Peyer's patch (tissue), 4 donors: ENCODE results near the gene KATNAL1.

Experiments used
- CTCF ChIP-seq, 6 experiments: fragments of 450-650 bp in 4 of 6; fragments of 200-600 bp in 2 of 6; sonication (generic) in 1 of 6; IDR thresholded peaks; one replicate each; pipeline ENCODE4 v1.5.1; 2017 to 2019; ENCODE audit warnings: antibody characterized with exemption in 6 of 6, mild to moderate bottlenecking in 3 of 6, moderate library complexity in 1 of 6
- POLR2A ChIP-seq, 2 donors: fragments of 450-650 bp; IDR thresholded peaks; one replicate each; pipeline ENCODE4 v1.5.1; 2017; ENCODE audit warnings: antibody characterized with exemption in 2 of 2, mild to moderate bottlenecking in 2 of 2, moderate library complexity in 2 of 2

GRCh38 chr13:30294004-30294403 lies 13.3 kb downstream of the KATNAL1 start:
- TF ChIP-seq CTCF (IDR thresholded peaks at IDR 0.05) (no peak), POLR2A (IDR thresholded peaks at IDR 0.05) (no peak)
